Trophoblast cell (in vitro differentiated cells and primary cell): Measurements from ENCODE around the gene JAKMIP1.

ENCODE experiments used
- DNase-seq, 2 donors: peaks; one replicate each; pipeline ENCODE4 v3.0.0-alpha.2; 2016
- H2AFZ ChIP-seq: 2 replicates; pipeline ENCODE4 v1.6.1; 2013; ENCODE audit warnings: low read length, moderate library complexity, mild to moderate bottlenecking; ENCODE audit not compliant: insufficient read depth, poor library complexity
- H2AK5ac ChIP-seq: 2 replicates; pipeline ENCODE4 v1.6.1; 2013; ENCODE audit warnings: mild to moderate bottlenecking, low read length
- H2BK120ac ChIP-seq: 2 replicates; pipeline ENCODE4 v1.6.1; 2013; ENCODE audit warnings: low read length, mild to moderate bottlenecking, moderate library complexity; ENCODE audit not compliant: insufficient read depth, poor library complexity
- H2BK12ac ChIP-seq: 2 replicates; pipeline ENCODE4 v1.6.1; 2013; ENCODE audit warnings: mild to moderate bottlenecking, low read length, moderate library complexity
- H2BK5ac ChIP-seq: 2 replicates; pipeline ENCODE4 v1.6.1; 2013; ENCODE audit warnings: low read length, low read depth, moderate library complexity, mild to moderate bottlenecking; ENCODE audit not compliant: poor library complexity
- H3K14ac ChIP-seq: 2 replicates; pipeline ENCODE4 v1.6.1; 2013; ENCODE audit warnings: mild to moderate bottlenecking, low read length
- H3K18ac ChIP-seq: 2 replicates; pipeline ENCODE4 v1.6.1; 2013; ENCODE audit warnings: mild to moderate bottlenecking, low read length
- H3K23ac ChIP-seq: 2 replicates; pipeline ENCODE4 v1.6.1; 2013; ENCODE audit warnings: low read length
- H3K27ac ChIP-seq: 2 replicates; pipeline ENCODE4 v1.5.1; 2013; ENCODE audit warnings: low read depth, mild to moderate bottlenecking, inconsistent platforms, low read length, moderate library complexity
- H3K27me3 ChIP-seq: 2 replicates; pipeline ENCODE4 v1.6.1; 2013; ENCODE audit warnings: inconsistent platforms, mild to moderate bottlenecking, low read length, moderate library complexity; ENCODE audit not compliant: insufficient read depth
- H3K36me3 ChIP-seq, 2 experiments: 1 replicate in 1 of 2; 2 replicates in 1 of 2; pipeline ENCODE4 v1.6.1; 2013; ENCODE audit warnings: low read length in 2 of 2, mild to moderate bottlenecking in 2 of 2, moderate library complexity in 1 of 2; ENCODE audit not compliant: insufficient read depth in 2 of 2, control insufficient read depth in 1 of 2
- H3K4ac ChIP-seq: 2 replicates; pipeline ENCODE4 v1.6.1; 2013; ENCODE audit warnings: low read depth, mild to moderate bottlenecking, low read length, moderate library complexity
- H3K4me1 ChIP-seq, 2 experiments: 1 replicate in 1 of 2; 2 replicates in 1 of 2; pipeline ENCODE4 v1.6.1; 2013; ENCODE audit warnings: low read length in 2 of 2, mild to moderate bottlenecking in 2 of 2, moderate library complexity in 1 of 2; ENCODE audit not compliant: insufficient read depth in 2 of 2, control insufficient read depth in 1 of 2
- H3K4me2 ChIP-seq: 2 replicates; pipeline ENCODE4 v1.6.1; 2013; ENCODE audit warnings: inconsistent platforms, mild to moderate bottlenecking, low read length, moderate library complexity
- H3K4me3 ChIP-seq: 2 replicates; pipeline ENCODE4 v1.5.1; 2013; ENCODE audit warnings: mild to moderate bottlenecking, low read depth, low read length, inconsistent platforms
- H3K79me1 ChIP-seq: one replicate; pipeline ENCODE4 v1.6.1; 2013; ENCODE audit warnings: low read length
- H3K79me2 ChIP-seq: 2 replicates; pipeline ENCODE4 v1.6.1; 2013; ENCODE audit warnings: low read length, mild to moderate bottlenecking; ENCODE audit not compliant: control insufficient read depth, insufficient read depth, poor library complexity
- H3K9ac ChIP-seq: 2 replicates; pipeline ENCODE4 v1.6.1; 2013; ENCODE audit warnings: mild to moderate bottlenecking, low read length
- H3K9me3 ChIP-seq: 2 replicates; pipeline ENCODE4 v1.6.1; 2013; ENCODE audit warnings: low read depth, mild to moderate bottlenecking, control low read depth, inconsistent platforms, low read length; ENCODE audit not compliant: insufficient read depth
- H4K12ac ChIP-seq: 2 replicates; pipeline ENCODE4 v1.6.1; 2013; ENCODE audit warnings: low read depth, mild to moderate bottlenecking, low read length, moderate library complexity
- H4K8ac ChIP-seq: 2 replicates; pipeline ENCODE4 v1.6.1; 2013; ENCODE audit warnings: low read depth, mild to moderate bottlenecking, low read length, moderate library complexity
- H4K91ac ChIP-seq: one replicate; pipeline ENCODE4 v1.6.1; 2013; ENCODE audit warnings: low read depth, mild to moderate bottlenecking, low read length, moderate library complexity
- WGBS: extraction: QIAGEN DNeasy Blood & Tissue Kit; methylation state at CpG from one replicate; pipeline ENCODE4 v1.1.7; 2013; ENCODE audit warnings: missing lambda C conversion rate; ENCODE audit not compliant: insufficient read length, insufficient coverage; ENCODE audit errors: extremely low coverage; 5-methylcytosine and 5-hydroxymethylcytosine counted together

Gene JAKMIP1

DNA sequence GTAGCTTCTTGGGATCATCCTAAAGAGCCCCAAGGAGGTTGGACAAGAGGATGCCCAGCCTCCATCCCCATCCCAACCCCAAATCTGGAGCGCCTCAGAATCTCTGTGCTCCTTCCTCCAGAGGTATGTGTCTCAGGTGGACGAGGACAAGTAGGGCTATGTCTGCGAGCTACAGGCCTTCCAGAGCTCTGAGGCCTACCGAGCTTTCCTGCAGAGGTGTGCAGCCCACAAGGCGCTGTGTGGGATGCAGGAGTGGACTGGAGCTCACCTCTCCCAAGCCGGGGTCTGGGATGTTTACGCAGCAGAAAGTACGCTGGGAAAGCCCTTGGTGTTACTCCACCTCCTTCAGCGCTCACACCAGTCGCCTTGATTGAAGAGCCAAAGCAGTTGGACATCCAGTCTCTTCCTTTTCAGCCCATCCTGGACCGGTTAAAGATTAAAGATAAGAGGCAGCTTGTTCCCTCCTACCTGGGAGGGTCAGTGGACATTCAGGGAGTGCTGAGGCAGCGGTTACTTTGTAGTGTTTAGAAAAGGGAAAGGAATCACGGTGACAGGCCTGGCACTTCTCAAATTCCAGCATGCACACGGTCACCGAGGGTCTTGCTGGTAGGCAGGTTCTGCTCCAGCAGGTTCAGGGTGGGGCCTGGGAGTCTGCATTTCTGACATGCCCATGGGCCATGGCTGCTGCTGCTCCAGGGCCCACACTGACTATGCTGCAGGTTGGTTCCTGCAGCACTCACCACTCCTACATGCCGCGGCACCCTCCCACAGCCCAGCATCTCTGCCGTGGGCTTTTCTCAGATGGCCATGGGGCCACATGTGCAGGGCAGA is 29.5 kb upstream of the JAKMIP1 start:
- Histone ChIP-seq H3K79me1 (no peaks in the 10 kb centered on the region), H4K8ac (no peak overlapping the region), H2BK12ac (no peak overlapping the region), H3K79me2 (no peaks in the 10 kb centered on the region), H3K36me3 (no peaks in the 10 kb centered on the region), H3K4me1 (peaks cover 0 to 3% of the 10 kb centered on the region in 2 experiments), H3K4me2 (no peak overlapping the region), H3K18ac (no peak overlapping the region), H2BK120ac (no peak overlapping the region), H3K4ac (no peak overlapping the region), H3K14ac (no peak overlapping the region), H3K9ac (no peak overlapping the region), H3K4me3 (no peak overlapping the region), H4K91ac (no peak overlapping the region), H3K27ac (no peak overlapping the region), H3K23ac (no peak overlapping the region), H2AFZ (no peak overlapping the region), H3K9me3 (no peaks in the 10 kb centered on the region), H2AK5ac (no peak overlapping the region), H2BK5ac (no peak overlapping the region), H4K12ac (no peak overlapping the region), H3K27me3 (no peaks in the 10 kb centered on the region)
- DNase-seq, result no peak
- no CpG with 5 or more reads among the region's 18 CpGs for WGBS

DNA sequence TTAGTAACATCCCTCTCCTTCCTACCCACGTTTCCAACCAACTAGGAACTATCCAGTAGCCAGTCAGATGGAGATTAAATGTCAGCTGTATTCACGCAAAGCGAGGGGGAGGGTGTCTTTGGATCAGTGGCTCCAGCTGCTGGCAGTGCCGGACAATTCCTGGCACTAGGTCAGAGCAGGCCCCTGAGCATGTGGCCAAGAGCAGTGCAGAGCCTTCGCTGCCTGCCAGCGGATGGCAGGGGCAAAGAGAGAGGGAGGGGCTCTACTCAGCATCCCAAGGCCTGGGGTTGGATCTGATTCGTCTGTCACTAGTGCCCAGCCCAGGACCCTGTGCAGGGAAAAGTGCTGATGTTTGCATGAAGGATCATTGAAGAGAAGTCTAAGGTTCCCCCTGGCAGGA is 28.7 kb upstream of the JAKMIP1 start:
- Histone ChIP-seq H2AK5ac (no peak overlapping the region), H2BK5ac (no peak overlapping the region), H3K27me3 (no peaks in the 10 kb centered on the region), H3K18ac (no peak overlapping the region), H3K4me3 (no peak overlapping the region), H3K23ac (no peak overlapping the region), H3K79me1 (no peaks in the 10 kb centered on the region), H3K14ac (no peak overlapping the region), H3K4me2 (no peak overlapping the region), H2AFZ (no peak overlapping the region), H2BK120ac (no peak overlapping the region), H3K36me3 (no peaks in the 10 kb centered on the region), H2BK12ac (no peak overlapping the region), H3K9ac (peak overlapping the region; percentile 10), H4K8ac (no peak overlapping the region), H3K79me2 (no peaks in the 10 kb centered on the region), H3K27ac (no peak overlapping the region), H4K12ac (no peak overlapping the region), H3K4me1 (peaks cover 0 to 3% of the 10 kb centered on the region in 2 experiments), H3K4ac (no peak overlapping the region), H4K91ac (no peak overlapping the region), H3K9me3 (no peaks in the 10 kb centered on the region)
- DNase-seq, result no peak
- WGBS, result no CpG with 5 or more reads among the region's 7 CpGs

GRCh38 chr4:6228158-6229067 is 28.1 kb upstream of the JAKMIP1 start:
- DNase-seq, result no peak
- no peak overlapping the region for H3K27ac ChIP-seq
- H2AK5ac ChIP-seq, result no peak overlapping the region
- peaks cover 0 to 3% of the 10 kb centered on the region in 2 experiments for H3K4me1 ChIP-seq
- H3K18ac ChIP-seq, result no peak overlapping the region
- H3K27me3 ChIP-seq, result no peaks in the 10 kb centered on the region
- WGBS, result no CpG with 5 or more reads among the region's 16 CpGs
- H2AFZ ChIP-seq, result no peak overlapping the region
- no peaks in the 10 kb centered on the region for H3K36me3 ChIP-seq
- no peaks in the 10 kb centered on the region for H3K9me3 ChIP-seq
- H3K4ac ChIP-seq, result no peak overlapping the region
- no peak overlapping the region for H4K91ac ChIP-seq
- H3K9ac ChIP-seq, result no peak overlapping the region
- H4K8ac ChIP-seq, result no peak overlapping the region
- no peaks in the 10 kb centered on the region for H3K79me2 ChIP-seq
- no peaks in the 10 kb centered on the region for H3K79me1 ChIP-seq
- no peak overlapping the region for H3K4me3 ChIP-seq
- no peak overlapping the region for H3K23ac ChIP-seq
- H3K4me2 ChIP-seq, result no peak overlapping the region
- H4K12ac ChIP-seq, result no peak overlapping the region
- H3K14ac ChIP-seq, result no peak overlapping the region
- no peak overlapping the region for H2BK12ac ChIP-seq
- H2BK5ac ChIP-seq, result no peak overlapping the region
- H2BK120ac ChIP-seq, result no peak overlapping the region

GRCh38 chr4:6227412-6228157 is 27.2 kb upstream of the JAKMIP1 start:
- no CpG with 5 or more reads among the region's 12 CpGs for WGBS
- no peaks in the 10 kb centered on the region for H3K9me3 ChIP-seq
- DNase-seq, result no peak
- peaks cover 0 to 3% of the 10 kb centered on the region in 2 experiments for H3K4me1 ChIP-seq
- no peak overlapping the region for H2AK5ac ChIP-seq
- H3K4ac ChIP-seq, result no peak overlapping the region
- no peak overlapping the region for H4K8ac ChIP-seq
- H3K79me2 ChIP-seq, result no peaks in the 10 kb centered on the region
- H3K4me2 ChIP-seq, result no peak overlapping the region
- H3K36me3 ChIP-seq, result no peaks in the 10 kb centered on the region
- H3K23ac ChIP-seq, result no peak overlapping the region
- no peak overlapping the region for H2BK12ac ChIP-seq
- H3K18ac ChIP-seq, result no peak overlapping the region
- no peak overlapping the region for H3K4me3 ChIP-seq
- no peaks in the 10 kb centered on the region for H3K79me1 ChIP-seq
- no peak overlapping the region for H2BK120ac ChIP-seq
- H3K27me3 ChIP-seq, result peaks cover 2% of the 10 kb centered on the region
- no peak overlapping the region for H3K9ac ChIP-seq
- no peak overlapping the region for H4K12ac ChIP-seq
- no peak overlapping the region for H3K14ac ChIP-seq
- H2AFZ ChIP-seq, result no peak overlapping the region
- no peak overlapping the region for H3K27ac ChIP-seq
- no peak overlapping the region for H2BK5ac ChIP-seq
- no peak overlapping the region for H4K91ac ChIP-seq
